Subcutaneous adipose tissue (tissue), 4 donors: Measurements from ENCODE around the gene MYOG. TPM values are rescaled to one million over a fixed set of nuclear protein-coding genes. Genes with fewer than 3 reads are reported as not detected.

ENCODE experiments used
- CTCF ChIP-seq: fragments of 450-650 bp; IDR thresholded peaks from one replicate; pipeline ENCODE4 v1.5.1; 2016; ENCODE audit warnings: low read depth, mild to moderate bottlenecking, control low read depth, antibody characterized with exemption, moderate library complexity
- total RNA-seq, 4 donors: library from RNA; depleted of rRNA; stranded (reverse); fragments of >200 nt; gene quantifications; one replicate each; pipeline ENCODE4 v1.1.0, GENCODE V29; 2016

The MYOG gene
- total RNA-seq, 4 donors from 2014 or later: not detected

DNA sequence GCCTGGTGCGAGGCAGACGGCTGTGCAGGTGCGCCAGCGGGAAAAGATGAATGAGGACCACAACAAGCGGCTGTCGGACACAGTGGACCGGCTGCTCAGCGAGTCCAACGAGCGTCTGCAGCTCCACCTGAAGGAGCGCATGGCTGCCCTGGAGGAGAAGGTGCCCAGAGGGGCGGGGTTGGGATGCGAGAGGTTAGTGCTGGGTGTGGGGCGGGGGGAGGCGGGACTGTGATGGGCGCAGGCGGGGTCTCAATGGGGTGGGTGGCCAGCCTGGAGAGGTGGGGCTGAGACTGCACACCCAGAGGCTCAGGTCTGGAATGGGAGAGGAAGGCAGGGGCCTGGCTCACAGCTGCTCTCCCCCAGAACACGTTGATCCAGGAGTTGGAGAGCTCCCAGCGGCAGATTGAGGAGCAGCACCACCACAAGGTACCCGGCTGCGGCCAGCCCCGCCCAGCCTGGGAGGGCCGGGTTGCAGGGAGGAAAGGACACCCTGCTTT lies 37.2 kb downstream of the MYOG start:
- no peak for TF ChIP-seq CTCF

- no peak for TF ChIP-seq CTCF
Measured at GRCh38 chr1:203048086-203048485, 37.7 kb downstream of the MYOG start.

- no peak for TF ChIP-seq CTCF
Measured at GRCh38 chr1:203046984-203047630, 38.7 kb downstream of the MYOG start.

GRCh38 chr1:203045821-203046594 lies 39.8 kb downstream of the MYOG start:
- TF ChIP-seq CTCF: no peak

DNA sequence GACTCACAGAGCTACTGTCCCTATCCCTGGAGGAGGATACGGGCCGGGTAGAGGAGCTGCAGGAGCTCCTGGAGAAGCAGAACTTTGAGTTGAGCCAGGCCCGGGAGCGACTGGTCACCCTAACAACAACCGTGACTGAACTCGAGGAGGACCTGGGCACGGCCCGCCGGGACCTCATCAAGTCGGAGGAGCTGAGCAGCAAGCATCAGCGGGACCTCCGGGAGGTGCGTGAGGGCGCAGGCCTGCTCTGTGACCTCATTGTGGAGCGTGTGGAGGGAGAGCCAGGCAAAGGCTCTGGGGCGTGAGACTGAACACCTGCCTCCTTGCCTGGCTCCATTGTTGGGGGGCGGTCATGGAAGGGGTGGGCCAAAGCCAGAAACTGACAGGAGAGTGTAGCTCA lies 40.5 kb downstream of the MYOG start:
- TF ChIP-seq CTCF: no peak

- no peak for TF ChIP-seq CTCF
Measured at GRCh38 chr1:203044546-203045250, 41.1 kb downstream of the MYOG start.
